GM12891 (cell line): ENCODE measurements around the gene COL1A1.

ENCODE experiments used
- POLR2A ChIP-seq: IDR thresholded peaks from 2 replicates; pipeline ENCODE4 v1.6.1; 2011; ENCODE audit warnings: low read depth, low read length, control low read depth
- POLR2AphosphoS5 ChIP-seq: IDR thresholded peaks from 2 replicates; pipeline ENCODE4 v1.6.1; 2011; ENCODE audit warnings: low read depth, low read length, control low read depth

DNA sequence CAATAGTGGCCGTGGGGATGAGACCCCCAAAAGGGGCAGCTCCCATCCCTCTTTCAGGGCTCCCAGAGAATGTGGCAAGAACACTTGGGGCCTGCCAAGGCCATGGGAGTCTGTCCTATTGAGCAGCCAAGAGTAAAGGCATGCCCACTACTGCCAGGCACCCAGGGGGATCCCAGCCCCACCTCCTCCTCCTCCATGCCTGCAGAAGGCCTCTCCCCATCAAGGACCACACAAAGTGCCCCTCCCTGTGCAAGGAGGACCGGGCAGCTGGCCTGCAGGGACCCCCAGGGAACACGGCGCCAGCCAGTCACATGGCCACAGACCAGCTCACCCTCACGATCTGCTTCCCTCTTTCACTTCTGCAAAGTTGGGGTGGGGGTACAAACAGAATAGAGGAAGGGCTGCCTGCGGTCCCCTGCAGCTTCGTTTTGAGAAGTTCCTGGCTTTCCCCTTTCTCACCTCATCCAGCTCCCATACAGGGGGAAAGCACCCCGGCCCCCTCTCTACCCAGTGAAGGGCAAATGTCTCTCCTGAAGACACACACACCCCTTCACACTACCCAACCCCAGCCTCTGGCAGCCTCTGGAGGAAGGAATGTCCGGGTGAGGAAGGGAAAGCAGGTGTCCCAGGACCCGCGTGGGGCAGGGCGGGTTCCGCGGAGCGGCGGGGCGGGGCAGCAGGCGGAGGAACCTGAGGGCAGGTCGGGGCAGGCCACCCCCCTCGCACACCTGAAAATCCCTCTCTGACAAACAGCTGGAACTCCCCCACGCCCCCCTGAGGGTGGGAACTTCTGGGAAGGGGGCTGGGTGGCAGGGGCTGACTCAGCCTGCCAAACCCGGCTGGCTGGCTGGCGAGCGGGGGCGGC lies 53.0 kb downstream of the COL1A1 start:
- TF ChIP-seq POLR2A (no peak; the same call in 1 of the 2 replicates), POLR2AphosphoS5 (0 out of 2 replicates have a peak, but pooled peaks have one; percentile 30)
